GM18498 (cell line): ENCODE data around the gene MAP4K4.
"Not testable (repeated sequence)": the region's sequence is repeated elsewhere in the genome, so short reads cannot be mapped to it uniquely, and the experiment has no call there.

Experiments used
- ATAC-seq: cut with Tn5 transposase; IDR thresholded peaks from one replicate; pipeline ENCODE4 v1.9.1; 2021; ENCODE audit warnings: mild to moderate bottlenecking, moderate library complexity; ENCODE audit not compliant: unreplicated experiment

Gene MAP4K4

DNA sequence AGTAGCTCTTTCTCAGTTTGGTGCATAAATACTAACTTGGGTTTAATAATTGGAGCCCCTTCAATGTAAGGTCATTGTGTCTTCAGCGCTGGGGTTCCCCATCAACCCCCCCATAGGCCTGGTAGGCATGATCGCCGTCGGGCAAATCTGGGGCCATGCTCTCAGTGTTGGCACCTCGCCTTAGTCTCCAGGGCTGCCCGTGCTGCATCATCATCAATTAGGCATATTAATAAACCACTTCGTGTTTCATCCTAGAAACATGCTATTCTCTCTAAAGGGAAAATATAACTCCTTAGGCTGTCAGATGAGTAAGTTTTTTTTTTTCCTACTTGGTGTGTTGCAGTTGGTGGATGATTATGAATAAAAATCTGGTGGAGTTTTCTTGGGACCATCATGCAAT is 197.5 kb downstream of the MAP4K4 start:
- no peak for ATAC-seq

DNA sequence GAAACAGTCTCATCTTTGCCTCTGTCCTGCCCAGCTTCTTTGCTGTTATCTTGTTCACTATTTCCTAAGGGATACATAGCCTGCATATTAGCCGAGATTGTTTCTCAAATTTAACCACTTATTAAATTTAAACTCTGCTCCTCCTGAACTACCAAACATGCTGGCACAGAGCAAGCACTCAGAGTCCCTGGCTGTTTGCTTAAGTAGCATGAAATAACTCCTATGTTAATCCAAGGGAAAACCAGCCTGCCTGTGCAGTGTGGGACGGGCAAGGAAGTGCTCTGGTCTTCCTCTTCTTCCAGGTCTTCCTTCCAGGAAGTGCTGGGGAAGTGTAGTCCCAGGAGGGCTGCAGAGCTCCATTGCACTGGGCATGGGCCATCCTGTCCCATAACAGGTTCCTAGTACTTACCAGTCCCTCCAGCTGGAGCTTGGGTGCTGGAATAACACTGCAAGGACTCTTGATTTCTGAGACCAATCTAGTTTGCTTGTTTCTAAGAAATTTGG is 198.4 kb downstream of the MAP4K4 start:
- no peak for ATAC-seq

DNA sequence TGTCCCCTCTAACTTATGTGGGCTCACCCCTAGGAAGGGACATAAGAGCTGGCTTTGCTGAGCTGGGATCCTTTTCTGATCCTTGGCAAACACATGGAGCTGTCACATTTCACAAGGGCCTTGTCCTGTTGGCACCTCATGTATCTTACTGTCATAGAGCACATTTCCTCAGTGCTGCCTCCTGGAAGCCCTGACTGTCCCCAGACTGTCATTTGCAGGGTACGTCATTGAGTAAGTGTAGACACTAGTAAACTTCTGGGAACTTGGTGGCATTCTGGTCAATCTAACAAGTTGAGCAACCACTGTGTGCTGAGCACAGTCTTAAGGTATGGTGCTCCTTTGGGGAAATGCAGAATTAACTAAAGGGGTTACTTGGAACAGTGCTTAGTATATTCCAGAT is 199.8 kb downstream of the MAP4K4 start:
- no peak for ATAC-seq

DNA sequence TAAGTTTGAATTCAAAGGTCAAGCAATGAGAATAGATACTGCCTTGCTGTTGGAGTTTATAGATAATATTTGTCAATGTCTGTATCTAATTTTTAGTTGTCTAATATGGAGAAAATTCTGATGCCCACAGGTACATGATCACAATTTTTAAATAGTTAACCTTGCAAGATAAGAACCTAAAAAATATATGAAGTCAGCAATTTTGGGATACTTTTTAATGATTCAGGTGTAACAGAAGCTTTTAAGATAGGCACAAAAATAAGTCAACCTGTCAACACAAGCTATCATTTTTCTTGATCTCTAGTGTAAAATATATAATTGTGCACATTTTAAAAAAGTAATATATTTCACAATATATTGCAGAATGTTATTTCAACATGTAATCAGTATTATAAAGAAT is 201.8 kb downstream of the MAP4K4 start:
- no peak for ATAC-seq

DNA sequence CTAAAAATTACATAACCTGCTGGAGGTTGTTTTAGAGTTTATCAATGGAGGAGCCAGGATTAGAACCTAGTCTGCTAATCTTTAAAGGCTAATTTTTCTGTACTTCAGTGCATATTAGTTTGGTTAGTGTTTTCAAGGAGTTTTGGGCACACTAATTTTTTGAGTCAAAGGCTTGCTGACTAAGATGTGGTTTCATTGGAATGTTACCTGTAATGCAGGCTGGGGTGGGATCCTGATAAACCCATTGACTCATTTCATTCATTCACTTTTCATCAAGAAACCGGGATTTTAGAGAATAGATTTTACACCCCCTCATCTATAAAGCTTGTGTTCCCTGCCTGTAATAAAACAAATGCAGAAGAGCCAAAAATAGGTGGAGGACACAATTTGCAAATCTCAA is 202.4 kb downstream of the MAP4K4 start:
- no peak for ATAC-seq

DNA sequence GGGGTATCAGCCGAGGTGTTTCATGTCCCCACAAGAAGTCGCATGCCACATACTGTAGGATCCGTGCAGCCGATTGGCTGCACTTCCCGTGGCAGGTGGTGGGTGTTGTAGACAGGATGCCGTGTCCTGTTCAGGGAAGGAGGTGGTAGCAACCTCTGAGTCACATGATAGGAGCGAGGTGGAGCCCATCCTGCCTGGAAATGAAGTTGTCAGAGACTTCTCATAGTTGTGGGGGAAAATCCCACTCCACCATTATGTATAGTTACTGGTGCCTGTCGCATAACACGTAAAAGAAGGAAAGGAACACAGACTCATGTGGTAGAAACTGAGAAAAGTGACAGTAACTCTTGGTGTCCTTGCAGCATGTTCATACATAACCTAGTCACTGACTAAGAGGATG is 202.9 kb downstream of the MAP4K4 start:
- no peak for ATAC-seq

DNA sequence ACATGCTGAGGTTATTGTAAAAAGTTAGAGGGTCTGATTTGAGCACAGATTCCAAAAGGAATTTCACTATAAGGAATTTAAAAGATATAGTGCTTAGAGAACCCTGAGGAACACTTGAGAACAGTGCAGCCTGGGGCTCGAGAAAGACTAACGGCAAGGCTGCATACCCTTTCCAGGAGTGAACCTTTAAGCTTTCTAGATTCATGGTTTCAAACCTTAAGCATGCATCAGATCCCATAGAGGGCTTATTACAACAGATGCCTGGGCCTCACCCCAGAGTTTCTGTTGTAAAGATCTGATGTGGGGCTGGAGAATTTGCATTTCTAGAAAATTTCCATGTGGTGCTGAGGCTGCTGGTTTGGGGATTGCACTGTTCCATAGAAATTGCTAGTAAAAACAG is 203.7 kb downstream of the MAP4K4 start:
- ATAC-seq = no peak

DNA sequence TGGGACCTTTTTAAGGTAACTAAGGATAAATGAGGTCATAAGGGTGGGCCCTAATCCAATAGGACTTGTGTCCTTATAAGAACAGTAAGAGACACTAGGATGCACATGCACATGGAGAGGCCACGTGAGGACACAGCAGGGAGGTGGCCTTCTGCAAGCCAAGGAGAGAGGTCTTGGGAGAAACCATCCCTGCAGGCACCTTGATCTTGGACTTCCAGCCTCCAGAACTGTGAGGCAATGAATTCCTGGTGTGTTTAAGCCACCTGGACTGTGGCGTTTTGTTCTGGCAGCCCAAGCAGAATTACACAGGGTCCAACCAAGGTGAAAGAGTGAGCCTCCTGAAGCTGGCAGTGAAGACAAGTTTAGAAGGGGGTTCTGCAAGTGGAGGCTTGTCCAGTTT is 204.7 kb downstream of the MAP4K4 start:
- ATAC-seq = no peak

DNA sequence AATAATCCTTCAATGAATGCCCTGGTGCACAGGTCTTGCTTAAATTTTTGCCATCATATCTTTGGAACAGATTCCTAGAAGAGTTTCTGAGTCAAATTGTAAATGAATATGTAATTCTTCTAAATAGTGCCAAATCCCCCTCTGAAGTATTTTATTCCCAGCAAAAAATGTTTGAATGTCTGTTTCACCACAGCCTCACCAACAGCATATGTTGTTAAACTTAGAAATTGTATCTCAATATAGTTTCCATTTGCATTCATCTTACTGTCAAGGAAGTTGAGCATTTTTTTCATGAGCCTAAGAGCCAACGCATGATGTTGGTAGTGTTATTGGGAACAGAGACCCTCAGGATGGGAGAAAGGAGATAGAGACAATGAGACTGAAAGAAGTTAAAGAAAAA is 207.4 kb downstream of the MAP4K4 start:
- no peak for ATAC-seq

DNA sequence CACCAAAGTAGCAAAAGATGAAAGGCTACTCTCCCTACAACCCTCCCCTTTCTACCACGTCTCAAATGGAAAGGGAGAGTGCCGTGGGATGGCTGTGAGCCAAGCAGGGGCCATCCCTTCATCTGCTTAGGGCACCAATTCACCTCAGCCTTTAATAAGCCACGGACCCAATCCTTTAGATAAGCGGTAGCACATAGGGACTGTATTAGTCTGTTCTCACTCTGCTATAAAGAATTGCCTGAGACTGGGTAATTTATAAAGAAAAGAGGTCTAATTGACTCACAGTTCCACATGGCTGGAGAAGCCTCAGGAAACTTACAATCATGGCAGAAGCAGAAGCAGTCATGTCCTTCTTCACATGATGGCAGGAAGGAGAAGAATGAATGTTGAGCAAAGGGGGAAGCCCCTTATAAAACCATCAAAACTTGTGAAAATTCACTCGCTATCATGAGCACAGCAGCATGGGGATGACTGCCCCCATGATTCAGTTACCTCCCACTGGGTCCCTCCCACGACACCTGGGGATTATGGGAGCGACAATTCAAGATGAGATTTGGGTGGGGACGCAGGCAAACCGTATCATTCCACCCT is 208.3 kb downstream of the MAP4K4 start:
- no peak for ATAC-seq

DNA sequence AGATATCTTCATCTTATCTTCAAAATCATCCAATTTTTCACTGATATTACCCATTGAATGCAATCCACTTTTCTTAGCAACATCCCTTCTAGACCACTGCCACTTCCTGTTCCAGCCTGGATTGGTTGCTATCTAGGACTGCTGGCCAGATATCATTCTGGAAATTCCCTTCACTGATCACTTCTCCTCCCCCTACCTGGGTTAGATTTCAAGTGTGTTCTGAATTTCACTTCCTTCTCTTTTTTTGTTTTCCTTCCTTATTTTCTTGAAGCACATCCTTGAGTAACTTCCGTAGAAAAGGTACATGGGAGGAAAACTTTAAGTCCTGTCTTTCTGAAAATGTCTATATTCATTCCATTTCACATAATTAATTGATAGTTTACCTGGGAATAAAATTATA is 212.3 kb downstream of the MAP4K4 start:
- ATAC-seq = no peak

DNA sequence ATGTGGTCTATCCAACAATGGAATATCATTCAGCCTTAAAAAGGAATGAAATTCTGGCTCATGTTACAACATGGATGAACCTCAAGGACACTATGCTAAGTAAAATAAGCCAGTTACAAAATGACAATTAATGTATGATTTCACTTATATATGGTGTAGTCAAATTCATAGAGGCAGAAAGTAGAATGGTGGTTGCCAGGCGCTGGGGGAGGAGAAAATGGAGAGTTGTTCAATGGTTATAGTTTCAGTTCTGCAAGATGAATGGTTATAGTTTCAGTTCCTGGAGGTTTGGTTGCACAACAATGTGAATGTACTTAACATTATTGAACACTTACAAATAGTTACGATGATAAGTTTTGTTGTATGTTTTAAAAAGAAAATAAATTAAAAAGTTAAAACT is 215.0 kb downstream of the MAP4K4 start:
- peak; percentile 96 for ATAC-seq

DNA sequence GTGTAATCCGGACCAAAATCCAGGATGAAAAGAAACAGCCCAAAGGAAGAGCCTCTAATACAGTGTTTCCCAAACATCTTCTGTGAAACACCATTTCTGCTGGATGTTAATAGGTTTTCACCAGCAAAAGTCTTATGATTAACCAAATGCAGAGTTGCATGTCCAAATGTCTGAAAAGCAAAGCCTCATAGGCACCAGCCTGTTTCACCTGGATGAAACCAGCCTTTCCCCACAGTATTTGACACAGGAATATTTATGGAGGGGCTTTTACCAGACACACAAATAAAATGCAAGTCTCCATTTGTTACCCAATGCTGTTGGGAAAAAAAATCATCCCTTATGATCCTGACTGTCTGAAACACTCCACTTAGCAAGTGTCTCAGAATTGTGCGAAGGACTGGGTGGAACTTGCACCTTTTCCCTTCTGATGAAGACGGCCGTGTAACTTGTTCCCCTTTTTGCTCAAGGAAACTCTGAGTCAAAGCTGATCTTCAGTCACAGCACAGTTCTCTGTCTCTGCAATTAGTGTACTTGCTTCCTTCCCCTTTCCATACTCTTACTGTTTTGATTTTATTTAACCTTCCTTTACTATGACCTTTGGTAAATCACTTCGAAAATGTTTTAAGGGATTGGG is 223.9 kb downstream of the MAP4K4 start:
- ATAC-seq = no peak

DNA sequence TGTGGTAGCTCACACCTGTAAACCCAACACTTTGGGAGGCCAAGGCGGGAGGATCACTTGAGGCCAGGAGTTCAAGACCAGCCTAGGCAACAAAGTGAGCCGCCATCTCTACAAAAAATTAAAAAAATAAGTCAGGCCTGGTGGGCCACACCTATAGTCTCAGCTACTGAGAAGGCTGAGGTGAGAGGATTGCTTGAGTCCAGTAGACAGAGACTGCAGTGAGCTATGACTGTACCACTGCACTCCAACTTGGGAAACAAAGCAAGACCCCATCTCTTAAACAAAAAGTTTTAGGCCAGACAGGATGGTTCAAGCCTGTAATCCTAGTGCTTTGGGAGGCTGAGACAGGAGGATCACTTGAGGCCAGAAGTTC is 224.4 kb downstream of the MAP4K4 start:
- ATAC-seq = no peak

DNA sequence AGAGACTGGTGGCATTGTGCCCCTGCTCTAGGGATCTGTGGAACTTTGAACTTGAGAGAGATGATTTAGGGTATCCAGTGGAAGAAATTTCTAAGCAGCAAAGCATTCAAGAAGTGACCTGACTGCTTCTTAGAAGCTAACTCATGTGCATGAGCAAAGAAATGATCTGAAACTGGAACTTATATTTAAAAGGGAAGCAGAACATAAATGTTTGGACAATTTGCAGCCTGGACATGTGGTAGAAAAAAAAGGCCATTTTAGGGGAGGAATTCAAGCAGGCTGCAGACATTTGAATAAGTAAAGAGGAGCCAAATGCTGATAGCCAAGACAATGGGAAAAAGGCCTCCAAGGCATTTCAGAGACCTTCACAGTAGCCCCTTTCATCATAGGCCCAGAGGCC is 226.8 kb downstream of the MAP4K4 start:
- ATAC-seq = not testable (repeated sequence)

DNA sequence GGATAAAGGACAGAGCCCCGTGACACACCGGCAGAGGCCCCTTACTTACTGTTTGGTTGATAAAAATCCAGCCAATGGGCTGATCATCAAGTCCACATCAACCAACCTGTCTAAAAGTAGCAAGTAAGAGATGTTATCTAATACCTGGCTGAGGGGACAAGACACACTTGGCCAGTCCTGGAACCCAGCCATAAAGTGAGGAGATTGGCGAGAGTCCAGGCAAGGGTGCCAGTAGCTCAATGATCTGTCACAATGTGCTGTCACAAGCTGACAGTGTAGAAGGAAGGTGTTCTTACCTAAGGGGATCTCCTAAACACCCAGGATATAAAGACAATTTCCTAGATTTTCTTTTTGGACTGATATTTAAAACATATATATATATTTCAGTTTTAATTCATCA is 232.5 kb downstream of the MAP4K4 start:
- ATAC-seq = no peak

DNA sequence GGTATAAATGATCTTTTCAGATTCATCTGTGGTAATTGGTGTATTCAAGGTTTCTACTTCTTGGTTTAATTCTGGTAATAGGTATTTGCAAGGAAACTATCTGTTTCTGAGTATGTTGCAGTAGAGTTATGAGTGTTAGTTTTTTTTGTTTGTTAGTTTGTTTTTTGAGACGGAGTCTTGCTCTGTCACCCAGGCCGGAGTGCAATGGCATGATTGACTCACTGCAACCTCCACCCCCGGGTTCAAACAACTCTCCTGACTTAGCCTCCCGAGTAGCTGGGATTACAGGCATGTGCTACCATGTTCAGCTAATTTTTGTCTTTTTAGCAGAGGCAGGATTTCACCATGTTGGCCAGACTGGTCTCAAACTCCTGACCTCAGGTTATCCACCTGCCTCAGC is 233.3 kb downstream of the MAP4K4 start:
- no peak for ATAC-seq

DNA sequence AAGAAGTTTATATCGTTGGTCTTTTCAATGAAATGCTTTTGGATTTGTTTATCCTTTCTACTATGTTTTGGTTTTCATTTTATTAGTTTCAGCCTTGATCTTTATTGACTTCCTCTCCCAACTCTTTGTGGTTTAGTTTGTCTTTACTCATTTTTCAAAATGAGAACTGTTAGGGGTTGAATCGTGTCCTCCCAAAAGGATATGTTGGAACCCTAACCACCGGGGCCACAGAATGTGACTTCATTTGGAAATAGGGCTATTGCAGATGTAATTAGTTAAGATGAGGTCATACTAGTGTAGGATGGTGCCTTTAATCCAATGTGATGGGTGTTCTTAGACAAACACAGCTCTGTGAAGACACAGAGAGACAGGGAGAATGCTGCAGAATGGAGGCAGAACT is 233.9 kb downstream of the MAP4K4 start:
- ATAC-seq = no peak

DNA sequence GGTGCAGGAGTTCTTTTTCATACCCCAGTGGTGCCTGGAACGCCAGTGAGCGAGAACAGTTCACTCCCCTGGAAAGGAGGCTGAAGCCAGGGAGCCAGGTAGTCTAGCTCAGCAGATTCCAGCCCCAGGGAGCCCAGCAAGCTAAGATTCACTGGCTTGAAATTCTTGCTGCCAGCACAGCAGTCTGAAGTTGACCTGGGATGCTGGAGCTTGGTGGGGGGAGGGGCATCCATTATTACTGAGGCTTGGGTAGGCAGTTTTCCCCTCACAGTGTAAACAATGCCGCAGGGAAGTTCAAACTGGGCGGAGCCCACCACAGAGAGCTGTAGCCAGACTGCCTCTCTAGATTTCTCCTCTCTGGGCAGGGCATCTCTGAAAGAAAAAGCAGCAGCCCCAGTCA is 238.3 kb downstream of the MAP4K4 start:
- ATAC-seq = not testable (repeated sequence)

DNA sequence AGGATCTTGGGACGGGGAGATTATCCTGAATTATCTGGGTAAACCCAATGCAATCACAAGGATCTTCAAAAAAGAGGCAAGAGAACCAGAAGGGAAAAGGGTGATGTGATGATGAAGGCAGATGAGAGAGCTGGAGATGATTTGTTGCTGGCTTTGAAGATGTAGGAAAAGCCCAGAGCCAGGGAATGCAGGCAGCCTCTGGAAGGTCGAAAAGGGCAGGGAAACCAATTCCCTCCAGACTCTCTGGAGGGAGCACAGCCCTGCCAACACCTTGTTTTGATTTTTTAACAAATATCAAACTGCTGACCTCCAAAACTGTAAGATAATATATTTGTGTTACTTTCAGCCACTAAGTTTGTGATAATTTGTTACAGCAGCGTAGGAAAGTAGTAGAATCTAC is 245.3 kb downstream of the MAP4K4 start:
- no peak for ATAC-seq
